ENCODE results near the gene PAFAH2.

Gene PAFAH2

DNA sequence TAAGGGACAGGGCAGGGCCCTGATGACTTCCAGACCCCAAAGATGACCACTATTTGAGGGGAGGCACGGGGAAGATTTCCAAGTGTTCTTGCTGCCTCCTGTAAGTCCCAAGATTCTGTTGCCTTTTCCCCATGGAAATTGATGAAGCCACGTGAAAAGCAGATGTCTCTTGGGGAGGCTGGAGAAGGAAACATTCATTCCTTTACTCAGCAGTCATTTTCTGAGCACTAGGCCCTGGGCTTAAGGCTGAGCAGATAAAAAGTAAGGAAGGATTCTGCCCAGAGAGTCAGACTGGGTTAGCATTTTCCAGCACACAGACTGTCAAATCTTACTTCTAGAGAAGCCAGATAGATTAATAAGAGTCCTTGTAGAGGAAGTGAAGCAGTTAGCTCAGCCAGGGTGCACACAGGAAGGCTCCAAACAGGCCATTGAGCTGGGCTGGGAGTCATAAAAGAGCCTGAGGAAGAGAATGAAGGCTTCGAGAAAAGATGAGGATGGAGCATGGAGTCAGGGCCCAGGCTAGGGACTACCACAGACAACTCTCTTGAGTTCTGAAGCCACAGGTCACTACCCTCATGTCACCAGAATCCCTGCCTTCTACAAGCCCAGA, 33.9 kb upstream of the PAFAH2 start:
- in situ Hi-C loops (cut with HindIII; ENCODE audit: low sequenced_read_pairs), result no loop called here

DNA sequence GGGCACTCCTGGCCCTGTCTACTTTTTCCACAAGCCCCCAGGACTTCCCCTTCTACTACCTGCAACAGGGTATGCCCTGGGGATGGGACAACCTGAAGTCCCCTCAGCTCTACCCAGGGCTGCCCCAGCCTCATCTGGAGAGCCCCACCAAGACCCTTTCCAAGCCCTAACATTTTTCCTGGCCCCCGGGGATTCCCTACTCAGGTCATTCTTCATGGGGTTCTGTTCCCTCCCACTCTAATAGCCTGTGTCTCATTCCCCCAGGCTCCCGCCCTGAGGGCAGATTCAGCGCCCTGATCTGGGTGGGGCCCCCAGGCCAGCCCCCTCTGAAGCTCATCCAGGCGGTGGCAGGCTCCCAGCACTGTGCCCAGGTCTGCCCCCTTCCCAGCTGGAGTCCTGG, 33.3 kb upstream of the PAFAH2 start:
- in situ Hi-C loops (cut with HindIII; ENCODE audit: low sequenced_read_pairs), result no loop called here

DNA sequence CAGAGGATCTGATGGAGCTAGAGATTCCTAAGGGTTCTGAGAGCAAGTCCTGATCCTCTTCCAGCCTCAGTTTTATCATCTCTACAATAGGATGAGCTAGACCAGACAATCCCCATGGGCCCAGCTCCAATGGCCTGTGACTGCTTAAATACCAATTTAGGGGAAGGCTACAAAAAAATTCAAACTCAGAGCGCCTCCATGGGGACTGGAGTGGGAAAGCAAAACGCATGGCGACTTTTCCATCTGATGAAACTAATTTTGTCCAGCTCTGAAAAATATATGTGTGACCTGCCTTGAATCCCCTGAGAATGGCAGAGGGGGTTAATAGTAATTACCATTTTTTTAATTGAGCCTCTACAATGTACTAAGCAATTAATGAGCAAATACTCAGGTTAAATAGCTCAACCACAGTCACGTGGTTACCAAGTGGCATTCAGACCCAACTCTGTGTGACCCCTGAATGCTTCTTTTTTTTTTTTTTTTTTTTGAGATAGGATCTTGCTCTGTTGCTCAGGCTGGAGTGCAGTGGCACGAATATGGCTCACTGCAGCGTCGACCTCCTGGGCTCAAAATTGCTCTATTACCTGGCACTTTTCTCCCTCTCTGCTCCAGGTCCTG, 32.1 kb upstream of the PAFAH2 start:
- in situ Hi-C loops (cut with HindIII; ENCODE audit: low sequenced_read_pairs), result no loop called here

DNA sequence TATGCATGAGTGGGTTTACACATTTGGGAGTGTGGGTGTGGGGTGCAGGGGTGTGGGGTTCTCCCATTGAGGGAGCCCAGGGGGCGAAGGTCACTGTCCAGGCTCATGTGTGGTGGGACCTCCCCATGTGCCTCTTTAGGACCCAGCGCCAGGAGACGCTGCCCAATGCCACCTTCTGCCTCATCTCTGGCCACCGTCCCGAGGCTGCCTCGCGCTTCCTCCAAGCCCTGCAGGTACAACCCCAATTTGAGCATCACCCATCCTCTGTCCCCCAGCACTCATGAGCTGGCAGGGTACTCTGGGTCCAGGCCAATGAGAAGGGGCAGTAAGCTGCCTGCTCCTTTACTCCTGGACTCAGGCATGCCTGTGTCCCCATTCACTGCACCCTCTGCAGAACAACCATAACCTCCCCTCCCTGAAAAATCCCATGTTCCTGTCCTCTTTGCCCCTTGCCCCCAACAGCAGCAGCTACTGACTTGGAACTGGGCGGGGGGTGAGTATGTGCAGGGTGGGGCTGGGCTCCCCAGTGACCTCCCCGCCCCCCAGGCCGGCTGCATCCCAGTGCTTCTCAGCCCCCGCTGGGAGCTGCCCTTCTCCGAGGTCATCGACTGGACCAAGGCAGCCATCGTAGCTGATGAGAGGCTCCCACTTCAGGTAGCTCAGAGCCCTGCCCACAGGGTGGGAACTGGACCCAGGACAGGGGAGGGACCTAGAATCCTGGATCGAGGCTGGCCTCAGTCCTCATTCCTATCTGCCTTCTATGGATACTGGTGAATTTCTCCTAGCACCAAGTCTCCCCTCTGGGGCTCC, 31.4 kb upstream of the PAFAH2 start:
- in situ Hi-C loops (cut with HindIII; ENCODE audit: low sequenced_read_pairs), result no loop called here

DNA sequence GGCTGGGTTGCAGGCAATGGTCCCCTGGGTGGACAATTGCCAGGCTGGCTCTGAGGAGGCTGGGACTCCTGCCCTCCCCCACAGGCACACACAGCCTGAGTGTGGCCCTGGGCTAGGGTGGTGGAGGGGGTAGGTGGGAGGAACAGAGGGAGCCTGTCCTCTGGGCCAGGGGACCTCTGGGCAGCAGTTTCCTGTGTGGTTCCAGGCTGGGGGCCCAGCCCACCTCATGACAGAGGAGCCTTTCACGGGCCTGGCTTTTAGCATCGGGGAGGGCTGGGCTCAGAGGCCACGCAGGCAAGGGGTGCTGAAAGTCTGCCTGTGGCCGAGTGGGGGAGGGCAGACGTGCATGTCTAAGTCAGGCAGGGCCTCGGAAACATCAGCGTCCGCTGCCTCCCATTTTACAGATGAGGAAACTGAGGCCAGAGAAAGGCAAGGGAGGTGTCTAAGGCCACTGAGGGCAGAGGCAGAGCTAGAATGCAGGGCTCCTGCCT, 30.7 kb upstream of the PAFAH2 start:
- in situ Hi-C loops (cut with HindIII; ENCODE audit: low sequenced_read_pairs), result no loop called here

DNA sequence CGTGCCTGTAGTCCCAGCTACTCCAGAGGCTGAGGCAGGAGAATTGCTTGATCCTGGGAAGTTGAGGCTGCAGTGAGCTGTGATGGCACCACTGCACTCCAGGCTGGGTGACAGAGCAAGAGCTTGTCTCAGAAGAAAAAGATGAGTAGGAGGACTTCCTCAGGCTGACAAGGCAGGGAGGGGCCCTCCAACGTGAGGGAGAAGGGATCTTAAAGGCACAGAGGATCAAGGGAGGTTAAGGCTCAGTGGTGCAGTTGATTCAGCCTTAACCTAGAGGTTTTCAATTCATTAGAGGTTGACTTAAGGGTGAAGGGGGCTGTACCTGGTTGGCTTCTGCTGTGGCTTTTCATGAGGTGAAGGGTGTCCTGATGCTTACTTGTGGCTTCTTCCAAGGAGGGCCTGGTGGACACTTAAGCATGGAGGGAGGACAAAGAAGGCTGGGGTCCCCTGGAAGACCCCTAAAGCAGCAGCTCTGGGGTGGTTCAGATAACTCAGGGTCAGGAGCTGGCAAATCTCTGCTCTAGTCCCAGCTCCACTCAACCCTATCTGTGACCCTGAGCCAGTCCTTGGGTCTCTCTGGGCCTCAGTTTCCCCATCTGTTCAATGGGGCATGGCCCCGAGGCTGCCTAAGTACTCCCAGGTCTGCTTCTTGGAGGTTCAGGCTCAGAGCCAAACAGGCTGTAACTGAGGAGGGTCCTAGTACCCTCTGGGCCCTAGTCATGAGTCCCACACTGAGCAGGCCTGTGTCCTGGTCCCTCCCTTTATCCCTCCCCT, 30.0 kb upstream of the PAFAH2 start:
- in situ Hi-C loops (cut with HindIII; ENCODE audit: low sequenced_read_pairs), result no loop called here

DNA sequence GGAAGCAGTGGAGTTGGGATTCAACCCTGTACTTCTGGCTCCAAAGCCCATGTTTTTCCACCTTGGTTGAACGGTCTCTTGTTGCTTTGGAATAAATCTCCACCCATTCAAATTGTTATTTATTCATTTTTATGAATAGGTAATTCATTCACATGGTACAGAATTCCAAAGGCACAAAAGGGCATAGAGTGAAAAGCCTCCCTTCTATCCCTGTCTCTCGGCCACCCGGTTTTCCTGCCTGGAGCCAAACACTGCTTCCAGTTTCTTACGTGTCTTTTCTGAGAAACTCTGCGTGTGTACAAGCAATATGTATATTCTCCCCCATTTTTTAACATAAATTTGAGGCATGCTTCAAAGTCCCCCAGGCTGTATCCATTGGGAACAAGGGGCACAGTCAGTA, 27.7 kb upstream of the PAFAH2 start:
- in situ Hi-C loops (cut with HindIII; ENCODE audit: low sequenced_read_pairs), result no loop called here

DNA sequence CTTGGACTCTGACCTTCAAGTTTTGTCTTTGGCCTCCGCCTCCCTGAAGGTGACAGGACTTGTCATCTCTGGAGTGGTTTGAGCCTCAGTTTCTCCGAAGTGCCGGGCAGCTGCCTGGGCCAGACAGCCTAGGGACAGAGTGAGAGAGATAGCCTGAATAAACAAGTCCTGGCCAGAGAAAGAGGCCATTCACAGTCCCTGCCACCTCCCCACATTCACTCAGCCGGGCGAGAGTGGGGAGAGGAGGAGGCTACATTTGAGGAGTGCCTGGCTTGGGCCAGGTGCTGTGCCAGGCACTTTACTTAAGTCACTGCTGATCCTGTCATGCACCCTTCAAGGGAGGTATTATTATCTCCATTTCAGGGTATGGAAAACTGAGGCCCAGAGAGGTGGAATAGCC, 27.2 kb upstream of the PAFAH2 start:
- in situ Hi-C loops (cut with HindIII; ENCODE audit: low sequenced_read_pairs), result no loop called here

DNA sequence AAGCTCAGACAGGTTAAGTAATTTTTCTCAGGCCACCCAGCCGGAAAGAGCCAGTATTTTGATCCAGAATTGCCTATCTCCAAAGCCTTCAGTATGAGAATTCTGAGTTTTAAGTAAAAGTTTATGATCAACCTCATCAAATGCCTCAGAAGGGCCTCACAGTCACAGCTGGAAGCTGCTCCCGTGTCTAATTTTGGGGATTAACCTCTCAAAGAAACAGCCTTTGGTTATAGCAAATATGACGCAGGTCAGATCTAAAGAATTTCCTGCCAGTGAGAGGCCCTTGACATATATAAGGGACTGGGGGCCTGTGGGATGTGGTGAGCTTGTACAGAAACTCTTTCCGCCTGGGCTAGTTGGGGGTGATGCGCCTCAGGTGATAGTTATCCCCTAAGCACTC, 26.0 kb upstream of the PAFAH2 start:
- in situ Hi-C loops (cut with HindIII; ENCODE audit: low sequenced_read_pairs), result loop anchor here (5.0 kb wide), 1 partner anchor 33 kb away; no protein-coding TSS in a partner anchor

DNA sequence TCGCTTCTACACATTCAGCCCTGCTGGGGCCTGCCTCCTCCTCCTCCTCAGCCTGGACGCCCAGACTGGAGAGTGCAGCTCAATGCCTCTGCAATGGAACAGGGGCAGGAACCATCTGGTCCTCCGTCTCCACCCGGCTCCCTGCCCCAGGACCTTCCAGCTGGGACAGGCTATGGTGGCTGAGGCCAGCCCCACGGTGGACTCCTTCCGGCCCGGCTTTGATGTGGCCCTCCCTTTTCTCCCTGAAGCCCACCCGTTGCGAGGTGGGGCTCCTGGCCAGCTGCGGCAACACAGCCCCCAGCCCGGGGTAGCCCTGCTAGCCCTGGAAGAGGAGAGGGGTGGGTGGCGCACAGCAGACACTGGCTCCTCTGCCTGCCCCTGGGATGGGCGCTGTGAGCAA, 25.1 kb upstream of the PAFAH2 start:
- in situ Hi-C loops (cut with HindIII; ENCODE audit: low sequenced_read_pairs), result loop anchor here (5.0 kb wide), 1 partner anchor 34 kb away; no protein-coding TSS in a partner anchor

DNA sequence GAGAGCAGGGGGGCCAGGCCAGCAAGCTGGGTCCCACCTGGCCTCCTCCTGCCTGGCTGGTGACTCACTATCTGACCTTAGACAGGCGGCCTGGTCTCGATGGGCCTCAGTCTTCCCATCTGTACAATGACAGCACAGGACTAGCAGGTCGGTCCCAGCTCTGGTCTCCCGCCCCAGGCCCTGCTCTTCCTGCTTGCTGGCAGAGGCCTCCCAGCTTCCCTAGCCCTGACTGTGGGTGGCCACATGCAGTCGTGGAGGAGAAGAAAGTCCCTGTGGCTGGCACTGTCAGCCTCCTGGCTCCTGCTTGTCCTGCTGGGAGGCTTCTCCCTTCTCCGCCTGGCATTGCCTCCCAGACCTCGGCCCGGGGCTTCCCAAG, 24.5 kb upstream of the PAFAH2 start:
- in situ Hi-C loops (cut with HindIII; ENCODE audit: low sequenced_read_pairs), result loop anchor here (5.0 kb wide), 1 partner anchor 35 kb away; no protein-coding TSS in a partner anchor

DNA sequence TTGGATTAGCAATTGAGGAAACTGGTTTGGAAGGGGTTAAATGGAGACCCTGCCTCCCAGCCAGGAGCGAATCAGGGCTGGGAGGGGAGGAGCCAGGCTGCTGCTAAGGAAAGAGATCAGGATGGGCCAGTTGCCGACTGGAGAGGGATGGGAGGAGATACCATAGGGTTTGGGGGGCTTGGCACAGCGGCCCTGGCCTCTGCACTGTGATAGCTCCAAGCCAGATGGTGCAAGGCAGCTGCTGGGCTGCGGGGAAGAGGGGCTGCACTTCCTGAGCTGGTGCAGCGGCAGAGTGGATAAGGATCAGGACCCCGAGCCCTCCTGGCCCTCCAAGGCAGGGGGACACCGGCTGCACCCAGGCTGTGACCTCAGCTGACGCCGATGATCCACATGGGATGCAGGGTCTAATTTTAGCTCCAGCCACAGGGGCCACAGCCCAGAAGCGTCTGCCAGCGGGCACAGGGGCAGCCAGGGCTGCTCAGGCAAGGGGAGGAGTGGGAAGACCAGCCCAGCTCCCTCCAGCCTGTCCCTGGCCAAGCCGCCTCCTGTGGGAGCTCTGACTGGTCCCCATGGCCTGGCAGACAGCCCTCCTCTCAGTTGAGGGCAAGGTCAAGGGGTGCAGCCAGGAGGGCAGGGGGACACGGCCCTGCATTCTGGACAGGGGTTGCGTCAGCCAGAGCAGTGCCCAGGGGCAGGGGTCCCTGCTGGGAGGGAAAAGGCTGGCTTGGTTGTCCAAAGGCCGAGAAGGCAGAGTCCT, 24.0 kb upstream of the PAFAH2 start, which contains the start of gene EXTL1:
TSS of gene EXTL1 (plus strand) at position 129 of the 757 bp plus-strand sequence. CDS start 872 bp downstream, outside the sequence.
- in situ Hi-C loops (cut with HindIII; ENCODE audit: low sequenced_read_pairs), result loop anchor here (5.0 kb wide), 1 partner anchor 35 kb away; no protein-coding TSS in a partner anchor

DNA sequence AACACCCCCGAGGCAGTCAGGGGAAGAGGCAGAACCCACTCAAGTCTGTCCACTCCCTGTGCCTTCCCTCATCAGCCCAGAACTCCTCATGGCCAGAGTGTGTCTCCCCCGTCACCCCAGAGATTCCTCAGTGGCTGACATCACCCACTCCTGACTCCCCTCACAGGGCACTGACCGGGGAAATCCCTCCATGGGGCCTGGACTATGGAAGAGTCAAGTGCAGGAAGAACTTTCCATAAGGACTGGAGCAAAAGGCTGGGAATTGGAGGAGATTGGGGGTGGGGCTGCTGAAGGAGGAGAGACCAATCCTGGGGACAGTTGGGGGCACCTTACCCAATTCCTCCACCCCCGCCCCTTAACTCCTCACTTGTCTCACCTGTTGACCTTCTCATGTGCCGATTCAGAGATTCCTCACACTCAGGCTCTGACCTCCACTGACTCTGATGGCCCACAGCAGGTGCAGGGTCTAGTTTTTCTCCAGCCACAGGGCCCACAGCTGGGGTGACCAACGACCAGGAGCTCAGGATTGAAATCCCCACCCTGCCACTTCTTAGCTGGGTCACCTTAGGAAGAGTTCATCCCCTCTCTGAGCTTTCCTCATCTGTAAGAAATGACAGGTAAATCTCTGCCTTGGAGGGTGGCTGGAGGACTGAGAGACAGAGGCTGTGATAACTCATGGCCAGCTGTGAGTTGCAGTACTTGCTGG, 23.2 kb upstream of the PAFAH2 start:
- in situ Hi-C loops (cut with HindIII; ENCODE audit: low sequenced_read_pairs), result loop anchor here (5.0 kb wide), 1 partner anchor 36 kb away; no protein-coding TSS in a partner anchor

DNA sequence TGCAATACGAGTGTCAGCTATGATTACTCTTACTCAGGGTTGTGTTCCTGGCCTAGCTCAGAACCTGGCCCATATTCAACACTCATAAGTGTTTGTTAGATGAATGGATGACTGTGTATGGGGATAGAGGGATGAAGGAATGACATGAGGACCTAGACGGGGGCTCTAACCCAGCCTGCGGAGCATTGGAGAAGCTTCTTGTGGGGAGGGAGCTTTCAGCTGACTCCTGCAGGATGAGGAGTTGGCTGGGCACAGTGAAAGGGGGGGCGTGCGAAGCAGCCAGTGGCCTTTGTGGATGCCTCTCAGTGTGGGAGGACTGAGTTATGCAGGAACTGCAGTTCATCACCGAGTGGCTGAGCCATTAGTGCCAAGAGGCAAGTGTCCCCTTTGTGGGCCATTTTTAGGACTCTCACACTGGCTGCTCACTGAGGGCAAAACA, 22.5 kb upstream of the PAFAH2 start:
- in situ Hi-C loops (cut with HindIII; ENCODE audit: low sequenced_read_pairs), result loop anchor here (5.0 kb wide), 1 partner anchor 37 kb away; no protein-coding TSS in a partner anchor

DNA sequence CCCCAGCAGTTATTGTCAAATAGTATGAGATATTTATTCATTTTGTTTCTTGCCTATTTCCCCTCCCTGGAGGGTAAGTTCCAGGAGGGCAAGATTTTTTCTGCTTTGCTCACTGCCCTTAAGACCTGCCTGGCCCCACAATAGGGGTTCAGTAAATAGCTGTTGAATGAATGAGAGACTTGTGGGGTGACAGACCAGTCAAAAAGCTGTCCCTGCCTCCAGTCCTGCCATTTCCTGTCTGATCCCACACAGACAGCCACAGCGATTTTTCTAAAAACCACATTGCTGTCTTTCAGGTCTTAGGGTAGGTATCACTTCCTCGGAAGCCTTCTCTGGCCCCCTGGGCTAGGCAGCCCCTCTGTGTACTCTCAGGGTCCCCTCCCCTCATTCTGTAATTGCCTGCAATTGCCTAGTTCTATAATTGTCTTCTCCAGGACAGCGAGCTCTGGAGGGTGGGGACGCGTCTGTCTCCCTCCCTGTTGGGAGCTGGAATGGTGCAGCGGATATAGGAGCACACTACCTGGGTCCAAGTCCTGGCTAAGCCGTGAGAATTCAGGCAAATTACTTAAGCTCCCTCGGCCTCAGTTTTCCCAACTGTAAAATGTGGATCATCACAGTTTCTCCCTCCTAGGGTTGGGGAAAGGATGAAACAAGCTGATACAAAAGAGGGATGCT, 21.9 kb upstream of the PAFAH2 start:
- in situ Hi-C loops (cut with HindIII; ENCODE audit: low sequenced_read_pairs), result loop anchor here (5.0 kb wide), 1 partner anchor 38 kb away; no protein-coding TSS in a partner anchor

DNA sequence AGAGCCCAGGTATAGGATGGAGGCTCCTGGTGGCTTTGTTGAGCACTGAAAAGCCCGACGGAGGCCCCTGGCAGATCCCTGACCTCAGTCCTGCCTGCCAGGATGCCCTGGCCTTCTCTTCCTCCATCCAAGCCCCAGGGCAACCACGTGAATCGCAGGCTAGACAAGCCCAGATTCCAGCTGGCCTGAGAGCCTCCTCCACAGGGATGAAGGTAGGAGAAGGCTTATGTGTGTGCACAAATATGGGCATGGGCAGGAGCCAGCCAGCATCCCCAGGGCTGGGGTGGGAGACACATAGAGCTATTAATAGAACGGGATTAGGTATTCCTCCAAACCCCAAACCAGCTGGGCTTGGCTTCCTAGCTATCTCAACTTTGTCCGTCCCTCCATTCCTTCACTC, 19.7 kb upstream of the PAFAH2 start:
- in situ Hi-C loops (cut with HindIII; ENCODE audit: low sequenced_read_pairs), result no loop called here

DNA sequence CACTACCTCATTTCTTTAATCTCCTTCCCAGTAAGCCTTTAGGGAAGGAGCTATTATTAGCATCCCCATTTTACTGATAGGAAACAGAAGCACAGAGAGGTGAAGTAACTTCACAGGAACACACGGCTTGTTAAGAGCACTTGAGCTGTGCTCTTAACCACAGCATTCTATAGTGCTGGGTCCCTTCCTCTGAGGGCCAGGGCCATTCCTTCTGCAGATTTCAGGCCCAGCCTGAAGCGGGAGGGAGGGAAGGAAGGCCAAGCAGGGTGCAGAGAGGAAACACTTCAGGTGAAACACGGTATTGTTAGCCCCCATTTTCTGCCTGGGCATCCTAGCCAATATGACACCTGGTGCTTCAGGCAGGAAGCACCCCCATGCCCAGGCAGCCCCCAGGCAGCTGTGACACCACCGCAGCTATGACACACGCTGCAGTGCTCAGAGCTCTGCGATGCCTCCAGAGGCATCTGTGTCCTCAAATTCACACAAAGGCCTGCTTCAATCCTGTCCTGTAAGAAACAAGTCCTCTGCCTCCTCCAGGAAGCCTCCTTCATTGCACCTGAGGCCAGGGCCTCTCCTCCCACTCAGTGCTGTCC, 19.2 kb upstream of the PAFAH2 start:
- in situ Hi-C loops (cut with HindIII; ENCODE audit: low sequenced_read_pairs), result no loop called here

DNA sequence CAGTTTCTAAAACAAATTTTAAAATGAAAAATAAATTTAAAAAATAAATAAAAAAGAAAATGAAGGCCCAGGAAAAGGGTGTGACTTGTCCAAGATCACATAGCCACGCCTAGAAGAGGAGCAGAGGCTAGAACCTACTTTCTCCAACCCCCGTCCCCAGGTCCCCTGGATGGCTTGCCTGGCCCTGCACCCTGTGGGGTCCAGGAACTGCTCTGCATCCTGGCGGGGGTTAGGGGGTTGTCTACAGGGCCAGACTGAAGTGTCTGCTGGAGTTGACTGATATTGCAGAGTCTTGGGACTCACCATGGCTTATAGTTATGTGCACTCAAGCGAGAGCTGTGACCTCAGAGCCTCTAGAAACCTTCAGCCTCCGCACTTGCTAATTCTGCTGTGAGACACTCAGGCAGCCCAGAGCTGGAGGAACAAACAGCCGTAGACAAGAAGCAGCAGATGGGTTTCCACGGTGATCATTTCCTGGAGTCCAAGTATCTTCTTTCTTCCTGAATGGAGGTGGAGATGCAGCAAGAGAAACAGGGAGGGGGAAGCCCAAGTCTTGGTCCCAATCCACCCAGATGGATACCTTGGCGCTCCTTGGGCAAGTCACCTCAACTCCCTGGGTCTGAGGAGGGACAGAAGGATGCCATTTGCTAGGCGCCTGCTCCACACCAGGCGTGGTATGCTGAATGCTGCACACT, 18.5 kb upstream of the PAFAH2 start:
- in situ Hi-C loops (cut with HindIII; ENCODE audit: low sequenced_read_pairs), result no loop called here

Measured in endothelial cell of hepatic sinusoid (primary cell).